Measurements from ENCODE around the gene ANKRD24.
"Not testable (repeated sequence)": the region's sequence is repeated elsewhere in the genome, so short reads cannot be mapped to it uniquely, and the experiment has no call there.

Gene ANKRD24

GRCh38 chr19:4173479-4174212, 8.8 kb upstream of the ANKRD24 start:
- DNase-seq (ENCODE audit: low read depth in 2 of 3, low spot score in 2 of 3) = no peak

GRCh38 chr19:4174213-4174894, 8.1 kb upstream of the ANKRD24 start:
- DNase-seq (ENCODE audit: low read depth in 2 of 3, low spot score in 2 of 3) = no peak

GRCh38 chr19:4174895-4175668, 7.4 kb upstream of the ANKRD24 start:
- DNase-seq (ENCODE audit: low read depth in 2 of 3, low spot score in 2 of 3) = no peak

- DNase-seq (ENCODE audit: low read depth in 2 of 3, low spot score in 2 of 3) = no peak
These were observed 6.9 kb upstream of the ANKRD24 start for GRCh38 chr19:4175669-4175931.

GRCh38 chr19:4177146-4177545, 5.3 kb upstream of the ANKRD24 start:
- DNase-seq (ENCODE audit: low read depth in 2 of 3, low spot score in 2 of 3) = no peak

GRCh38 chr19:4178990-4179389, 3.5 kb upstream of the ANKRD24 start:
- DNase-seq (ENCODE audit: low read depth in 2 of 3, low spot score in 2 of 3) = no peak

- no peak for DNase-seq (ENCODE audit: low read depth in 2 of 3, low spot score in 2 of 3)
These were observed 1.4 kb upstream of the ANKRD24 start for GRCh38 chr19:4181053-4181508.

- DNase-seq (ENCODE audit: low read depth in 2 of 3, low spot score in 2 of 3) = no peak
These were observed 1.7 kb downstream of the ANKRD24 start for GRCh38 chr19:4183967-4184717.

- DNase-seq (ENCODE audit: low read depth in 2 of 3, low spot score in 2 of 3) = no peak
These were observed 2.3 kb downstream of the ANKRD24 start for GRCh38 chr19:4184718-4185352.

- DNase-seq (ENCODE audit: low read depth in 2 of 3, low spot score in 2 of 3) = no peak
These were observed 3.1 kb downstream of the ANKRD24 start for GRCh38 chr19:4185413-4186086.

GRCh38 chr19:4186087-4186993, 3.9 kb downstream of the ANKRD24 start:
- DNase-seq (ENCODE audit: low read depth in 2 of 3, low spot score in 2 of 3) = peak; percentile 39 to 86 (median 85)

- no peak for DNase-seq (ENCODE audit: low read depth in 2 of 3, low spot score in 2 of 3)
These were observed 5.0 kb downstream of the ANKRD24 start for GRCh38 chr19:4187313-4188122.

- DNase-seq (ENCODE audit: low read depth in 2 of 3, low spot score in 2 of 3) = no peak
These were observed 7.2 kb downstream of the ANKRD24 start for GRCh38 chr19:4189641-4190040.

- DNase-seq (ENCODE audit: low read depth in 2 of 3, low spot score in 2 of 3) = not testable (repeated sequence)
These were observed 10.0 kb downstream of the ANKRD24 start for GRCh38 chr19:4192537-4192936.

GRCh38 chr19:4194353-4194752, 11.9 kb downstream of the ANKRD24 start:
- DNase-seq (ENCODE audit: low read depth in 2 of 3, low spot score in 2 of 3) = no peak

GRCh38 chr19:4196009-4196408, 13.5 kb downstream of the ANKRD24 start:
- no peak for DNase-seq (ENCODE audit: low read depth in 2 of 3, low spot score in 2 of 3)

GRCh38 chr19:4196587-4197148, 14.2 kb downstream of the ANKRD24 start:
- DNase-seq (ENCODE audit: low read depth in 2 of 3, low spot score in 2 of 3) = no peak

- no peak for DNase-seq (ENCODE audit: low read depth in 2 of 3, low spot score in 2 of 3)
These were observed 14.7 kb downstream of the ANKRD24 start for GRCh38 chr19:4197228-4197624.

Measured in activated CD8-positive, alpha-beta memory T cell treated with anti-CD3 and anti-CD28 coated beads for 48 hours (primary cell).